ENCODE measurements around the gene HAPLN2. TPM values are rescaled to one million over a fixed set of nuclear protein-coding genes. Genes with fewer than 3 reads are reported as not detected.

HAPLN2 gene
- total RNA-seq, 2 experiments from 2014 or later = not detected

GRCh38 chr1:156662005-156662799 is 43.0 kb downstream of the HAPLN2 start:
- POLR2A ChIA-PET = interaction anchor here (0.7 to 1.3 kb wide), 3 partner anchors 12 to 147 kb away, joined by 3 to 5 read pairs (median 3); partner anchors contain the start of gene NES
- Mint-ChIP-seq H3K36me3 (ENCODE audit: low read depth) (no peaks in the 10 kb centered on the region), H3K9me3 (no peaks in the 10 kb centered on the region), H3K27me3 (peaks cover 8% of the 10 kb centered on the region), H3K4me1 (ENCODE audit: low read depth) (peaks cover 37% of the 10 kb centered on the region), H3K4me3 (no peak overlapping the region), H3K27ac (no peak overlapping the region)
- CTCF ChIA-PET = interaction anchor here (0.8 to 8.6 kb wide), 11 partner anchors 10 to 277 kb away, joined by 3 to 273 read pairs (median 34); partner anchors contain the start of genes BCAN, CRABP2, ISG20L2 and METTL25B
- no peak for TF ChIP-seq CTCF (IDR thresholded peaks at IDR 0.05)
- ATAC-seq (no peak), DNase-seq (no peak)
- intact Hi-C loops (cut with micrococcal nuclease) = no loop called here

GRCh38 chr1:156662800-156663055 is 43.5 kb downstream of the HAPLN2 start:
- ATAC-seq (no peak), DNase-seq (no peak)
- Mint-ChIP-seq H3K27ac (no peak overlapping the region), H3K9me3 (no peaks in the 10 kb centered on the region), H3K36me3 (ENCODE audit: low read depth) (no peaks in the 10 kb centered on the region), H3K4me1 (ENCODE audit: low read depth) (peaks cover 33% of the 10 kb centered on the region), H3K27me3 (peaks cover 4% of the 10 kb centered on the region), H3K4me3 (no peak overlapping the region)
- no peak for TF ChIP-seq CTCF (IDR thresholded peaks at IDR 0.05)
- POLR2A ChIA-PET = no interaction called here
- intact Hi-C loops (cut with micrococcal nuclease) = no loop called here
- CTCF ChIA-PET = interaction anchor here (3.7 to 8.6 kb wide), 4 partner anchors 27 to 64 kb away, joined by 38 to 273 read pairs (median 69); partner anchors contain the start of genes CRABP2, ISG20L2 and METTL25B

- Mint-ChIP-seq H3K27me3 (peaks cover 2% of the 10 kb centered on the region), H3K36me3 (ENCODE audit: low read depth) (no peaks in the 10 kb centered on the region), H3K4me1 (ENCODE audit: low read depth) (peaks cover 29% of the 10 kb centered on the region), H3K9me3 (no peaks in the 10 kb centered on the region), H3K27ac (no peak overlapping the region), H3K4me3 (no peak overlapping the region)
- no peak for ATAC-seq
- TF ChIP-seq CTCF (IDR thresholded peaks at IDR 0.05) = no peak
- no peak for DNase-seq
- POLR2A ChIA-PET = no interaction called here
- CTCF ChIA-PET = interaction anchor here (1.2 to 1.3 kb wide), 2 partner anchors 15 to 35 kb away, joined by 3 to 4 read pairs; no protein-coding TSS in a partner anchor
- intact Hi-C loops (cut with micrococcal nuclease) = no loop called here
Observed at GRCh38 chr1:156663178-156663577, 44.0 kb downstream of the HAPLN2 start.

- intact Hi-C loops (cut with micrococcal nuclease) = no loop called here
- no peaks in the 10 kb centered on the region for H3K36me3 Mint-ChIP-seq (ENCODE audit: low read depth)
- TF ChIP-seq CTCF (IDR thresholded peaks at IDR 0.05) = no peak
- H3K27ac Mint-ChIP-seq = no peak overlapping the region
- no peaks in the 10 kb centered on the region for H3K9me3 Mint-ChIP-seq
- ChIA-PET CTCF (interaction anchor here (0.8 to 2.0 kb wide), 7 partner anchors 13 to 184 kb away, joined by 3 to 10 read pairs (median 4); no protein-coding TSS in a partner anchor), POLR2A (interaction anchor here (0.6 kb wide), 1 partner anchor 58 kb away, joined by 3 read pairs; no protein-coding TSS in a partner anchor)
- no peak for DNase-seq
- ATAC-seq = no peak
- H3K4me1 Mint-ChIP-seq (ENCODE audit: low read depth) = peaks cover 28% of the 10 kb centered on the region
- no peak overlapping the region for H3K4me3 Mint-ChIP-seq
- peaks cover 2% of the 10 kb centered on the region for H3K27me3 Mint-ChIP-seq
Observed at GRCh38 chr1:156664046-156664766, 45.0 kb downstream of the HAPLN2 start.
